Measurements from ENCODE around the gene DPCD.

DPCD gene

GRCh38 chr10:101587725-101588653 is at the start of gene DPCD, which contains the start of gene POLL:
Gene DPCD (plus strand): TSS chr10:101588321. CDS start chr10:101588337, 16 bp downstream.
Gene POLL (minus strand): TSS chr10:101588257. CDS start chr10:101587360, 897 bp downstream.
- peak; percentile 97 for DNase-seq

DNA sequence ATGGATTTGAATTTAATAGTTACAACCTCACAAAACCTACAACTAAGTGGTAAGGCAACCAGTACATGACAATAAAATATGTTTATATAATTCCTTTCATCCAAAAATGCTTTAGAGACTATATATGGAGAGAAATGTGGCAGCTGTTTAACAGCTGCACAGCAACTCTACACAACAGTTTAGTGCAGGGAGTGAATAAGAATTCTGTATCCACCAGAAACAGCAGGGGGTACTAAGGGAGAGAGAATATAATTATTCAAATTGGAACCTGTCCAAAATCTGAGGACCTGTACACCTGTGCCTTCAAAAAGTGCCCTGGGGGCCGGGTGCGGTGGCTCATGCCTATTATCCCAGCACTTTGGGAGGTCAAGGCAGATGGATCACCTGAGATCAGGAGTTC is 49.7 kb upstream of the DPCD start:
- no peak for DNase-seq

DNA sequence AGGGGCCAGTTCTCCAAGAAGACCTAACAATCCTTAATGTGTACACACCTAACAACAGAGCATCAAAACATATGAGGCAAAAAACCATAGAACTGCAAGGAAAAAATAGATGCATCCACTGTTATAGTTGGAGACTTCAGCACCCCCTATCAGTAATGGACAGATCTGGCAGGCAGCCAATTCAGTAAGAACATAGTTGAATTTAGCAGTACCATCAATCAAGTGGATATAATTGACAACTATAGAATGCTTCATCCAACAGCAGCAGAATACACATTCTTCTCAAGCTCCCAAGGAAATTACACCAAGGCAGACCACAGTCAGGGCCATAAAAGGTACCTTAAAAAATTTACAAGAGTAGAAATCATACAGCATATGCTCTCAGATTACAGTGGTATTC is 42.2 kb upstream of the DPCD start:
- DNase-seq, result no peak

DNA sequence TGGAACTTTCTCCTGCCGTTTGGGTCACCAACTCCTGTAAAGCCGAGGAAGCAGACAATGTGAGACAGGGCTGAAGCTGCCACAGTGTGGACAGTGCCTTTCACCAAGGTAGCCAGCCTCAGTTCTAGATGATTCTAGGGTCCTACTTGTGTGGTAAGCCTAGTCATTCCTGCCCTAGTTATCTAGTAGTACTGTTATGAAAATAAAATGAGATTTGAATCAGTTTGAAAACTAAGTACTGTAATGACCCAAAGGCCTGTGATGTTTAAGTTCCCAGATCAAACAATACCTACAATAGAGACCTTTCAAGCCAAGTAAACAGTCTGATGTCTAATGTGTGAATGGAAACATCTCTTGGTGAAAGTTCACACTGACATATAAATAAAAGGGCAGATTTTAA is 37.2 kb upstream of the DPCD start:
- DNase-seq, result no peak

- DNase-seq, result no peak
Observed at GRCh38 chr10:101552442-101552841, 35.7 kb upstream of the DPCD start.

GRCh38 chr10:101557541-101557940 is 30.6 kb upstream of the DPCD start:
- DNase-seq, result no peak

DNA sequence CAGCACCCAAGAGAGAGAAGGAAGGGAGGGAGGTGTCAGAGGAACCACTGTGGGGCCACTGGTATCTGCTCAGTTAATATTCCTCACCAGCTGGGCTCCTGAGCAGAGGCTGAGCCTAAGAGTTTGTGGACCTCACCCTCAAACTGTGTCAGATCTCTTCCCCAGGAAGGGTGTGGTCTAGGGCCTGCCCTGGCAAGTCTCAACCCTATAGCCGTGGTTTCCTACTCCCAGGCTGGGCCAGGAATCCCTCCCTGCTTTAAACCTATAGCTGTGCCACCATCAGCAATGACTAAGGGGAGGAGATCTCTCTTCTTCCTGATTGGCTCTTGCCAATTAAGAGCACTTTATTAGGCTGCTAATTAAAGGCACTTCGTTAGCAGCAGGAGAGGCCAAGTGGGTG is 29.9 kb upstream of the DPCD start:
- DNase-seq, result no peak

- no peak for DNase-seq
Observed at GRCh38 chr10:101558671-101559595, 29.2 kb upstream of the DPCD start.

DNA sequence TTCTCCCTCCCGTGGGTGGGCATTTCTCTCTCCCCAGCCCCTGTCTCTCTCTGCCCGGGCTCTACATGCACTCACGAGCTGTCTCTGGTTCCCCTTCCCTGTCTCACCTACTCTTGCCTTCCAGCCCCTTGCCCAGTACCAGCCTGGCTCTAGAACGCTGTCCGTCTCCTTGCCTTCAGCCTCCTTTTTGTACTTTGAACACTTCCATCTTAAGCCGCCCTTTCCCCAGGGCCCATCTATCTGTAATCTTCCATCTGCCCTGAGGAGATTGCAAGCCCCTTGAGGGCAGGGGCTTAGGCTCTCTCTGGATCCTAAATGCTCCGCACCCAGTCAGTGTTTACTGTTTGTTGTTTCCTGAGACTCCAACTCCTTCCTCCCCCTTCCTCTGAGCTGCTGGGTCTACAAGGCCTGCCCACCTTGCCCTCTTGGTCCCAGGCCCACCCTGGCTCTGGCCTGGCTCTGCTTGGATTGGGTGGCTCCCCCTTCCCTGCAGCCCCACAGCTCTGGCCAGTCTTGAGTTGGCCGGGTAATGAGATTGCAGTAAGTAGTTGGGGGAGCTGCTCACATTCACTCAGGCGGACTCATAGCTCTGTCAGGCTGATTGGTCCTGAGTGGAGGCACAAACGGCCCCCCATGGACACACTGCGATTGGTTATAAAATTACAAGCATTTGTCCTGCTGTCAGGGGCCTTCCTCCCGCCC is 28.4 kb upstream of the DPCD start:
- no peak for DNase-seq

DNA sequence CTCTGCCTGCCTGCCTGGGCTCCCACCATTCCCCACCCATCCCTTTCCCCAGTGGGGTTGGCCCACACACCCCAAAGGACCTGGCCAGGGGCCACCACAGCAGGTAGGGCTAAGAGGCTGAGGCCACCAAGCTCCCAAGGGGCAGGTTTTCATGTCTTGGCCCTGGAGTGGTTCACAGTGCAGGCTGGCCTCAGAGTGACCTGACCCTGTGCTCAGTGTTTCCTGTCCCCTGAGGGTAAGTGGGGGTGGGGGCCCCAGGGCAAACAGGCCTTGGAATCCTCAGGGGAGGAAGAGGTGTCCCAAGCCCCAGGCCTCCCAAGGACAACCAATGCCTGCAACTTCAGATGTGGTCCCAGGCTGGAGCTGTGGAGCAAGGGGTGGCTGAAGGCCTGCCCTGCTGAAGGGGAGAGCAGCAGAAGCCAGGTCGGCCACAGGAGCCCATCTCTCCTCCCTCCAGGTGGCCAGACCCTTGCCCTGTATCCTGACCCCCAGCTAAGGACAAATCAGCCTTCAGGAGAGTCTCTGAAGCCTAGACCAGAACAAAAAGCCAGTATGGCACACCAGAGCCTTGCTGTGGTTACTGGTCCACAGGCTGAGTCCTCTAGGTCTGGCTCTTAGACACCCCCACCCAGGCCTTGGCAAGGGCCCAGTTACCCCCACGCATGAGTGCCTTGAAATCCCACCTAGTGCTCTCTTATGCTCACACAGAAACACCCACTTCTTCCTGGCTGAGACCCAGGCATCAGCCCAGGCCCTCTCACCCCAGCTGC is 27.6 kb upstream of the DPCD start:
- DNase-seq, result no peak

GRCh38 chr10:101561068-101561915 is 26.8 kb upstream of the DPCD start:
- DNase-seq, result no peak

- DNase-seq, result no peak
Observed at GRCh38 chr10:101562231-101562630, 25.9 kb upstream of the DPCD start.

DNA sequence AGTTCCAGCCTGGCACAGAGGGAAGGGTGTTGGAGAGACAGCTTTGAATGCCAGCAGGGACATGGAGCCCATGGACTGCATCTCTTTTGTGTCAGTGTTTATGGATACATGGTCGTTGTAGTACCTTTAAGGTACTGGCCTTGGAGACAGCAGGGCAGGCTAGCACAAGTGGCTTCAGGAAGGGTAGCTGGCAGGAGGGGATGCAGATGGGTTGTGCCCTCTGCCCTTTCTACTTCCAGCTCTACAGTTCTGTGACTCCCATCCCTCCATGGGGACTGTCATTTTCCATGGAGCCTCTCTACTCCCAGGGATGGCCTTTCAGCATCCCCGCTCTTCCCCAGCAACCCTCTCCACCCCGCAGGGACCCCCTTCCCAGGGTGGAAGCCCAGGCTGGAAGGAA is 25.1 kb upstream of the DPCD start:
- DNase-seq, result no peak

DNA sequence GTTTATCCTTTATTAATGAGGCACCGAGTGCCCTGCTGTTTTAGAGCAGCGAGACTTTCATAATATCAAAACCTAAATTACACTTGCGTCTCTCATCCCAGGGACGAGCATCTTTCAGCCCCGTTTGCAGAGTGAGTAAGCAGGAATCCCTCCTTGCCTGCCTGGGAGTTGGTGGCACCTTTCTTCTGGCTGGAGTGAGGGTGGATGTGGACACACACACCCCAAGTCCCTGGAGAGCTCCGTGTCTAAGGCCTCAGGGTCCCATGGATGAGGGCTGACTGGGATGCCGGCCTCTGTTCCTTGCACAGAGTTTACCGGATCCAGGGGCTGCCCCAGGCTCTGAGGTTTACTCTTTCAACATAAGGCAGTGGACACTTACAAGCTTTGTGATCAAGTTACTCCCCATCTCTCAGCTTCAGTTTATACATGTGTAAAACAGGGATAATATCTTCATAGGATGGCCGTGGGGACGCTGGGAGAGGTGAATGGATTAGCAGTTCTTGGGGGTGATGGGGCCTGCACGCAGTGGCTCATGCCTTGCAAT is 24.6 kb upstream of the DPCD start:
- DNase-seq, result no peak

DNA sequence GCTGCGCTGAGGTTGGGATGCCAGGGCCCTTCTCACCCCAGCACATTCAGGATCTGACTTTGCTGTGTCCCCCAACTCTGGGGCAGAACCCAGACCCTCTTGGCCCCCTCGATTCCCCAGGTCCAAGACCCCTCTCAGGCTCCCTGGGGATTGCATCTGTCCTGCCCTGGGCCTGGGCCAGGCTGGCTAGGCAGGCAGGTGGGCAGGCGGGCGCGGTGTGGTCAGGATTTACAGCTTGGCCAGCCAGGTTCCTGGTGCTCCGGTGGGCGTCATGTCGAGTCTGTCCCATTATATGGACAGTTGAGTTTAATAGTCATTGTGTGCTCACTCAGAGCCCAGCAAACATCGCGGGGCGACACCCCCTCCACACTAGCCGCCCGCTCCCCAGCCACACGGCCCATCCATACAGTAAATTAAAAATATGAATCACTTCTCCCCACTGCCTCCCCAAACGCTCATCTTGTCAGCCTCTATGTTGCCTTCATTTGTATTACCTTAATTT is 23.6 kb upstream of the DPCD start:
- DNase-seq, result no peak

GRCh38 chr10:101565370-101565900 is 22.7 kb upstream of the DPCD start:
- no peak for DNase-seq

GRCh38 chr10:101565936-101566332 is 22.2 kb upstream of the DPCD start:
- DNase-seq, result no peak

- DNase-seq, result no peak
Observed at GRCh38 chr10:101566333-101567164, 21.6 kb upstream of the DPCD start.
